WTC11 (cell line): Measurements from ENCODE around the gene TSPAN18. TPM values are rescaled to one million over a fixed set of nuclear protein-coding genes. Genes with fewer than 3 reads are reported as not detected.

Experiments
- ATAC-seq: fragments of 200-7000 bp; cut with Tn5 transposase; 2 replicates; pipeline ENCODE4 v1.10.0; 2021; ENCODE audit warnings: mild to moderate bottlenecking, moderate library complexity
- CTCF ChIA-PET: fragments of 300-600 bp; sonication (Branson Sonifier 250); formaldehyde crosslinking; loops from one replicate; lab custom pipeline; 2021; ENCODE audit warnings: antibody characterized with exemption; lab: Charles Lee
- POLR2A ChIA-PET: fragments of 350-600 bp; sonication (Branson Sonifier 250); formaldehyde crosslinking; loops from one replicate; lab custom pipeline; 2021; ENCODE audit warnings: antibody characterized with exemption; lab: Charles Lee
- DNase-seq: peaks from one replicate; pipeline ENCODE4 v3.0.0; 2021; ENCODE audit warnings: low spot score
- H3K27ac Mint-ChIP-seq: 2 replicates; pipeline ENCODE4 v1.8.0; 2021; ENCODE audit warnings: mixed read lengths
- H3K27me3 Mint-ChIP-seq: 2 replicates; pipeline ENCODE4 v1.8.0; 2021; ENCODE audit warnings: low read depth, mild to moderate bottlenecking, moderate library complexity, mixed read lengths
- H3K36me3 Mint-ChIP-seq: 2 replicates; pipeline ENCODE4 v1.8.0; 2021; ENCODE audit warnings: mixed read lengths
- H3K4me1 Mint-ChIP-seq: 2 replicates; pipeline ENCODE4 v1.8.0; 2022; ENCODE audit warnings: mixed read lengths
- H3K4me3 Mint-ChIP-seq: 2 replicates; pipeline ENCODE4 v1.8.0; 2021; ENCODE audit warnings: mild to moderate bottlenecking, moderate library complexity, mixed read lengths
- H3K9me3 Mint-ChIP-seq: 2 replicates; pipeline ENCODE4 v1.8.0; 2021; ENCODE audit warnings: mixed read lengths
- CREB1 ChIP-seq: sonication (generic); formaldehyde crosslinking; IDR thresholded peaks from 2 replicates; pipeline ENCODE4 v1.8.0; 2023; ENCODE audit warnings: mild to moderate bottlenecking, missing genetic modification reagents
- E2F5 ChIP-seq: sonication (generic); formaldehyde crosslinking; IDR thresholded peaks from 2 replicates; pipeline ENCODE4 v1.8.1; 2022; ENCODE audit warnings: mild to moderate bottlenecking, moderate library complexity, missing genetic modification reagents
- EMX1 ChIP-seq: fragments of 250-450 bp; sonication (Bioruptor Pico); IDR thresholded peaks from 2 replicates; pipeline ENCODE4 v1.8.0; 2021; ENCODE audit warnings: mild to moderate bottlenecking
- ESRRA ChIP-seq: sonication (generic); formaldehyde crosslinking; IDR thresholded peaks from 2 replicates; pipeline ENCODE4 v1.8.1; 2022; ENCODE audit warnings: mild to moderate bottlenecking, missing genetic modification reagents, borderline replicate concordance
- FOXP4 ChIP-seq: sonication (generic); formaldehyde crosslinking; IDR thresholded peaks from 2 replicates; pipeline ENCODE4 v1.8.0; 2022; ENCODE audit warnings: mild to moderate bottlenecking, missing genetic modification reagents
- JAZF1 ChIP-seq: fragments of 250-450 bp; sonication (Bioruptor Pico); IDR thresholded peaks from 2 replicates; pipeline ENCODE4 v1.9.0; 2021; ENCODE audit warnings: moderate library complexity, mild to moderate bottlenecking, inconsistent platforms
- OVOL2 ChIP-seq: fragments of 250-450 bp; sonication (Bioruptor Pico); IDR thresholded peaks from 2 replicates; pipeline ENCODE4 v1.9.0; 2021; ENCODE audit warnings: mild to moderate bottlenecking, borderline replicate concordance
- PRRX2 ChIP-seq: fragments of 250-450 bp; sonication (Bioruptor Pico); IDR thresholded peaks from 2 replicates; pipeline ENCODE4 v1.8.0; 2021; ENCODE audit warnings: mild to moderate bottlenecking
- SMAD4 ChIP-seq: sonication (generic); formaldehyde crosslinking; IDR thresholded peaks from 2 replicates; pipeline ENCODE4 v1.8.0; 2022; ENCODE audit warnings: mild to moderate bottlenecking, missing genetic modification reagents
- ZNF219 ChIP-seq: sonication (generic); formaldehyde crosslinking; IDR thresholded peaks from 2 replicates; pipeline ENCODE4 v1.8.0; 2023; ENCODE audit warnings: missing genetic modification reagents, mild to moderate bottlenecking, borderline replicate concordance
- ZNF281 ChIP-seq: sonication (generic); formaldehyde crosslinking; IDR thresholded peaks from 2 replicates; pipeline ENCODE4 v1.8.0; 2023; ENCODE audit warnings: mild to moderate bottlenecking, missing genetic modification reagents
- ZNF425 ChIP-seq: fragments of 250-450 bp; sonication (Bioruptor Pico); conservative IDR thresholded peaks from 2 replicates; pipeline ENCODE4 v1.9.0; 2021; ENCODE audit warnings: mild to moderate bottlenecking
- total RNA-seq: library from RNA; stranded (reverse); gene quantifications from 3 replicates; pipeline ENCODE4 v1.2.3, GENCODE V29; 2021
- TF ChIP-seq, protein P1 (sequence below): sonication (generic); formaldehyde crosslinking; IDR thresholded peaks from 2 replicates; pipeline ENCODE4 v1.8.1; 2023; ENCODE audit warnings: mild to moderate bottlenecking, moderate library complexity, missing genetic modification reagents
- TF ChIP-seq, protein P2 (sequence below): sonication (generic); formaldehyde crosslinking; IDR thresholded peaks from 2 replicates; pipeline ENCODE4 v1.8.0; 2023; ENCODE audit warnings: missing genetic modification reagents, mild to moderate bottlenecking, borderline replicate concordance
- TF ChIP-seq, protein P3 (sequence below): sonication (generic); formaldehyde crosslinking; IDR thresholded peaks from 2 replicates; pipeline ENCODE4 v1.8.1; 2022; ENCODE audit warnings: low read depth, mild to moderate bottlenecking, moderate library complexity, missing genetic modification reagents, borderline replicate concordance

TSPAN18 gene
- total RNA-seq, 1 experiment from 2014 or later, result 44.7 TPM

DNA sequence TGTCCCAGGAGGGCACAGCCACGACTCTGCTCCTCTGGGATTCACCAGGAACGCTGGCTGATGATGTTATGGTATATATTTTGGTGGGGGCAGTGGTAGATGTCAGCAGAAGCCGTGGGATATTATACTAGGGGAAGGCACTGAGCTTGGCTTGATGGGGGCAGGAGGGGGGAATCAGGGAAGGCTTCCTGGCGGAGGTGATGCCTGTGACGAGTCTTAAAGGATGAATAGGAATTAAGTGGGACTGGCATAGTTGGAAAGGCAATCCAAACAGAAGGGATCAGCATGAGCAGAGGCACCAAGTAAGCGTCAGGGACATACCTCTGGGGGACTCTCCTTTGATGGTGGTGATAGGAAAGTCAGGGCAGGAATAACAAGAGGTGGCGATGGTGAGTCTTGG lies 176.3 kb downstream of the TSPAN18 start:
- CTCF ChIA-PET, result interaction anchor here (0.6 to 5.3 kb wide), 6 partner anchors 8 to 286 kb away, joined by 3 to 38 read pairs (median 3); no protein-coding TSS in a partner anchor
- Mint-ChIP-seq H3K9me3 (peaks cover 14% of the 10 kb centered on the region), H3K36me3 (peaks cover 13% of the 10 kb centered on the region), H3K27ac (no peak overlapping the region; the same call in 1 of the 2 replicates), H3K4me3 (no peak overlapping the region), H3K4me1 (peaks cover 38% of the 10 kb centered on the region), H3K27me3 (no peaks in the 10 kb centered on the region)
- TF ChIP-seq JAZF1 (CRISPR knock-in tag) (no peak), FOXP4 (no peak), EMX1 (CRISPR knock-in tag) (no peak)
- ATAC-seq (no peak), DNase-seq (no peak)
- POLR2A ChIA-PET, result interaction anchor here (0.6 kb wide), 1 partner anchor 122 kb away, joined by 3 read pairs; no protein-coding TSS in a partner anchor

DNA sequence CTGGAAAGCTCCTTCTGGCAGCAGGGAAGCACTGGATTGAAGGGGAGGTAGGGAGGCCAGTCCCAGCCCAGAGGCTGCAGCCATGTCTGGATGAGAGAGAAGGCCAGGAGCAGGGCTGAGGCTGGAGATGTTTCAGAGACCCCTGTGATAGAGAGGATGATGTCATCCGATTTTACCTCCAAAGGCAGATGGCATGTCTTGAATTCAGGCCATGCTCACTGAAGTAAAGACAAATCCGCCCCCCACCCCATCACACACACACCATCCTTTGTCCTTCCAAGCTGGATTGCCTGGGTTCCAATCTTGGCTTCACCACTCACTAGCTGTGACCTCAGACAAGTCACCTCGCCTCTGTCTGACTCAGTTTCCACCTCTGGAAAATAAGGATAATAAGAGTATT lies 176.8 kb downstream of the TSPAN18 start:
- ATAC-seq, result no peak
- Mint-ChIP-seq H3K9me3 (peaks cover 11% of the 10 kb centered on the region), H3K36me3 (peaks cover 9% of the 10 kb centered on the region), H3K4me3 (no peak overlapping the region), H3K27me3 (no peaks in the 10 kb centered on the region), H3K4me1 (peaks cover 38% of the 10 kb centered on the region), H3K27ac (no peak overlapping the region)
- DNase-seq, result no peak
- CTCF ChIA-PET, result interaction anchor here (0.6 to 5.3 kb wide), 6 partner anchors 8 to 286 kb away, joined by 3 to 38 read pairs (median 3); no protein-coding TSS in a partner anchor
- POLR2A ChIA-PET, result no interaction called here
- TF ChIP-seq ZNF425 (no peak), E2F5 (CRISPR knock-in tag) (no peak), ZNF219 (no peak), CREB1 (CRISPR knock-in tag) (no peak), ESRRA (CRISPR knock-in tag) (no peak), ZNF281 (no peak), OVOL2 (CRISPR knock-in tag) (no peak), PRRX2 (CRISPR knock-in tag) (no peak), SMAD4 (no peak)
- TF ChIP-seq, protein P1, sequence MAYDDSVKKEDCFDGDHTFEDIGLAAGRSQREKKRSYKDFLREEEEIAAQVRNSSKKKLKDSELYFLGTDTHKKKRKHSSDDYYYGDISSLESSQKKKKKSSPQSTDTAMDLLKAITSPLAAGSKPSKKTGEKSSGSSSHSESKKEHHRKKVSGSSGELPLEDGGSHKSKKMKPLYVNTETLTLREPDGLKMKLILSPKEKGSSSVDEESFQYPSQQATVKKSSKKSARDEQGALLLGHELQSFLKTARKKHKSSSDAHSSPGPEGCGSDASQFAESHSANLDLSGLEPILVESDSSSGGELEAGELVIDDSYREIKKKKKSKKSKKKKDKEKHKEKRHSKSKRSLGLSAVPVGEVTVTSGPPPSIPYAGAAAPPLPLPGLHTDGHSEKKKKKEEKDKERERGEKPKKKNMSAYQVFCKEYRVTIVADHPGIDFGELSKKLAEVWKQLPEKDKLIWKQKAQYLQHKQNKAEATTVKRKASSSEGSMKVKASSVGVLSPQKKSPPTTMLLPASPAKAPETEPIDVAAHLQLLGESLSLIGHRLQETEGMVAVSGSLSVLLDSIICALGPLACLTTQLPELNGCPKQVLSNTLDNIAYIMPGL (CRISPR knock-in tag), result no peak
- TF ChIP-seq, protein P2, sequence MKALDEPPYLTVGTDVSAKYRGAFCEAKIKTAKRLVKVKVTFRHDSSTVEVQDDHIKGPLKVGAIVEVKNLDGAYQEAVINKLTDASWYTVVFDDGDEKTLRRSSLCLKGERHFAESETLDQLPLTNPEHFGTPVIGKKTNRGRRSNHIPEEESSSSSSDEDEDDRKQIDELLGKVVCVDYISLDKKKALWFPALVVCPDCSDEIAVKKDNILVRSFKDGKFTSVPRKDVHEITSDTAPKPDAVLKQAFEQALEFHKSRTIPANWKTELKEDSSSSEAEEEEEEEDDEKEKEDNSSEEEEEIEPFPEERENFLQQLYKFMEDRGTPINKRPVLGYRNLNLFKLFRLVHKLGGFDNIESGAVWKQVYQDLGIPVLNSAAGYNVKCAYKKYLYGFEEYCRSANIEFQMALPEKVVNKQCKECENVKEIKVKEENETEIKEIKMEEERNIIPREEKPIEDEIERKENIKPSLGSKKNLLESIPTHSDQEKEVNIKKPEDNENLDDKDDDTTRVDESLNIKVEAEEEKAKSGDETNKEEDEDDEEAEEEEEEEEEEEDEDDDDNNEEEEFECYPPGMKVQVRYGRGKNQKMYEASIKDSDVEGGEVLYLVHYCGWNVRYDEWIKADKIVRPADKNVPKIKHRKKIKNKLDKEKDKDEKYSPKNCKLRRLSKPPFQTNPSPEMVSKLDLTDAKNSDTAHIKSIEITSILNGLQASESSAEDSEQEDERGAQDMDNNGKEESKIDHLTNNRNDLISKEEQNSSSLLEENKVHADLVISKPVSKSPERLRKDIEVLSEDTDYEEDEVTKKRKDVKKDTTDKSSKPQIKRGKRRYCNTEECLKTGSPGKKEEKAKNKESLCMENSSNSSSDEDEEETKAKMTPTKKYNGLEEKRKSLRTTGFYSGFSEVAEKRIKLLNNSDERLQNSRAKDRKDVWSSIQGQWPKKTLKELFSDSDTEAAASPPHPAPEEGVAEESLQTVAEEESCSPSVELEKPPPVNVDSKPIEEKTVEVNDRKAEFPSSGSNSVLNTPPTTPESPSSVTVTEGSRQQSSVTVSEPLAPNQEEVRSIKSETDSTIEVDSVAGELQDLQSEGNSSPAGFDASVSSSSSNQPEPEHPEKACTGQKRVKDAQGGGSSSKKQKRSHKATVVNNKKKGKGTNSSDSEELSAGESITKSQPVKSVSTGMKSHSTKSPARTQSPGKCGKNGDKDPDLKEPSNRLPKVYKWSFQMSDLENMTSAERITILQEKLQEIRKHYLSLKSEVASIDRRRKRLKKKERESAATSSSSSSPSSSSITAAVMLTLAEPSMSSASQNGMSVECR (CRISPR knock-in tag), result no peak
- TF ChIP-seq, protein P3, sequence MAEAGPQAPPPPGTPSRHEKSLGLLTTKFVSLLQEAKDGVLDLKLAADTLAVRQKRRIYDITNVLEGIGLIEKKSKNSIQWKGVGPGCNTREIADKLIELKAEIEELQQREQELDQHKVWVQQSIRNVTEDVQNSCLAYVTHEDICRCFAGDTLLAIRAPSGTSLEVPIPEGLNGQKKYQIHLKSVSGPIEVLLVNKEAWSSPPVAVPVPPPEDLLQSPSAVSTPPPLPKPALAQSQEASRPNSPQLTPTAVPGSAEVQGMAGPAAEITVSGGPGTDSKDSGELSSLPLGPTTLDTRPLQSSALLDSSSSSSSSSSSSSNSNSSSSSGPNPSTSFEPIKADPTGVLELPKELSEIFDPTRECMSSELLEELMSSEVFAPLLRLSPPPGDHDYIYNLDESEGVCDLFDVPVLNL, result no peak
